HG02981 (cell line): ENCODE data around the gene AMOTL2.

Experiments used
- ATAC-seq: cut with Tn5 transposase; IDR thresholded peaks from one replicate; pipeline ENCODE4 v1.9.1; 2021; ENCODE audit warnings: mild to moderate bottlenecking, moderate library complexity; ENCODE audit not compliant: unreplicated experiment

Gene AMOTL2

DNA sequence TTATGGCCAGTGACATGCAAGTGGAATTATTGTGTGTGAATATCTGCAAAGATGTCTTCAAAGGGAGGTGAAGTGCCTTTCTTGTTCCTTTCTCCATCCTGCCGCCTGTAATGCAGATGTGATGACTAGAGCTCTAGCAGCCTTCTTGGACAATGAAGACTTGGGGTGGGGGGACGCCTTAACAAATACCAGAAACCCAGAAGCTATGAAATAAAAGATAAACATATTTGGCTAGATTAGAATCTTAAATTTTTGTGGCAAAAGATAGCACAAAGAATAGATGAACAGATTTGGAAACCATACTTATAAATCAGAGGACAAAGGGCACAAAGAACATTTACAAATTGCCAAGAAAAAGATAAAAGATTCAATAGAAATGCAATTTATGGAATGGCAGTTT, 56.1 kb downstream of the AMOTL2 start:
- no peak for ATAC-seq

DNA sequence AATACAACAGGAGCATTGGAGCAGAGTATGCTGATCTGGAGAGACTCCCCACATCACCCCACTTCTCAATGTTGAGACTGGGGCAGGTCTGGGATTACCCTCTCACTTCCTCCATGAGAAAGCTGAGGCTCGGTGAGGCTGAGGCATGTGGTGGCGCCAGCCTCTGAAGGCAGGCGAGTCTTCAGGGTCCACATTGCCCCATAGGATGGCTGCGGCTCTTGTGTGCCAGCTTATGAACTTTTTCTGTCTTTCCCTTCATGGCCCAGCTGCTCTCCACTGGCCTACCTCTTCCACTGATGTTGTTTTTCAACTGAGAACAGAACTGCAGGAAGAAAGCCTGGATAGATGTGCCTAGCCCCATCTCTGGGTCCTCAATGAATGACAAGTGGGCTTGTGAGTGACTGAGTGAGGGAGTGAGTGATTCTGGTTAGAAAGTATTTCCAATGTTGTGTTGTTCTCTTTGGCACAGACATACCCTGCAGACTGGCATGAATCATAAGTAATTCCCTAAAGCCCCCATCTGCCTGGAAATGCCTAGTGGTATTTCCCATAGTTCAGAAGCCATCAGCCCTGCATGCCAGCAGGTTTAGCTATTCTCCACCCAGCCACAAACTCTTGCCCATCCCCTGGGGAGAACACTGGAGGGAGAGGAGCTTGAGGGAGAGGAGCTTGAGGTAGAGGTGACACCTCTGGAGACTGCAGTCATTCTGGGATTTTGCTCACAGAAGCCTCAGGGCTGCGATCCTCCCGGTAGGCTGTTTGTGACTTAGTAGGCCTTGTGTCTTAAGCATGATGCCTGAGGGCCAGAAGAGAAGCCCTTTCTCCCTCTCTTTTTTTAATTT, 56.9 kb downstream of the AMOTL2 start:
- no peak for ATAC-seq

DNA sequence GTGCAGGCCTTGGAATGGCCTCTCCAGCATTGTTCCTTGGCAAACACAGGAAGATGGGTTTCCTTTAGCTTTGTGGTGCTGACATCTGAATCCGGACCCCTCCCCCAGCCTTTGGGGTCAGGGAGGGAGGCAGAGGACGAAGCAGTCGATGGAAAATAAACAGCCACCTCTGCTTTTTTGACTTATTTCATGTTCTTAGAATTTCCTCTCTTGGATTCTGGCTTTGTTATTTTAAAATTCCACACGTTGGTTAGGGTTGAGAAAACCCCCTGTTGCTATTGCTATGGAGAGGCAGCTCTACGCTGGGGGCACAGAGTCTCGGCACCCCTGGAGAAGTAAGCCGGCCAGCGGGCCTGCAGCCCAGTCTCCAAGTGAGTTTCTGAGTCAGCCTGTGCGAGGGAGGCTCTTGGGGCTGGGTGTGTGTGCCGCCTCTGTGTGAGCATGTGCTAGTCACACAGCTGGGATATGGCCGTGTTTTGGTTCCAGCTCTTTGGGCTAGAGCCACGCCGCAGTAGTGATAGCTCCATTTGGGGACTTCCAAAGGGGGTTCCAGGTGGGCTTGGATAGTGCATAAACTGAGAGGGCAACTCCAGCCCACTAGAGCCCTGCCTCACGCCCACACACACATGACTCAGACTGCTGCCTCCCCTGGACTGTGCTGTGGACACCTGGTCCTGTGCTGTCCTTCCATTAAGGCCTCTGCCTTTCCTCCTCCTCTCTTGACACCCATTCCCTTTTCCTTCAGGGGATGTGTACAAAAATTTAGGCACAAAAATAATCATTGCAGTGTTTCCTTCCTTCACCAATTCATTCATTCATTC, 58.8 kb downstream of the AMOTL2 start:
- ATAC-seq, result no peak

DNA sequence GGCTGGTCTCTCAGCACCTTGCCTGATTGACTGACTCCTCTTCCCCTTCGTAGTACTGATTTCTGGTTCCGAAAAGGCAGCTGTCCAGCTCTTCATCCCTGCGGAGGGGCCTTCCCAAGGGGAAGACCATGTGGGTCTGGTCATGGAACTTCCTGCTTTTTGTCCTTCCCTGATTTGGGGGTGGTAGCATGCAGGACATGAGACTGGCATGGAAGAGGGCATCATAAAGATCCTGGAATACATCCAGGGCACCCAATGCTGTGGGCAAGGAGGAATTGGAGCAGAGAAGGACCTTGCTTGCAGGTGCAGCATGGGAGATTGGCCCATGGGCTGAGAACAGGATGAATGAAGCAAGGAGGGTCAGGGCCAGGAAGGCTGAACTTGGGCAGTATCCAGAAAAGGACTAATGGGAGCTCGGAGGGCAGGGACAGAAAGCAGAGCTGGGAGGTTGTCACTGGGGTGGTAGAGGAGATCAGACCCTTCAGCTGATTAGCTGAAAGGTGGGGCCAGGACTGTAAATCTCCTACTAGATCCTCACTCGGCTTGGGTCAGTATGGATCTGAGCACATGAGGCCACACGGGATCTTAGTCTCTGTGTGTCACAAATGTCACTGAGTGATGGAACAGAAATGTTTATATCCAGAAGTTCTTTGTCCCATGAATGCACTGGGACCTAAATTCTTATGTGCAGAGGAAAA, 59.5 kb downstream of the AMOTL2 start:
- ATAC-seq, result no peak

- ATAC-seq, result no peak
Measured at GRCh38 chr3:134313847-134314587, 60.2 kb downstream of the AMOTL2 start.

- no peak for ATAC-seq
Measured at GRCh38 chr3:134312873-134313846, 61.1 kb downstream of the AMOTL2 start.

- no peak for ATAC-seq
Measured at GRCh38 chr3:134312072-134312872, 62.0 kb downstream of the AMOTL2 start.

DNA sequence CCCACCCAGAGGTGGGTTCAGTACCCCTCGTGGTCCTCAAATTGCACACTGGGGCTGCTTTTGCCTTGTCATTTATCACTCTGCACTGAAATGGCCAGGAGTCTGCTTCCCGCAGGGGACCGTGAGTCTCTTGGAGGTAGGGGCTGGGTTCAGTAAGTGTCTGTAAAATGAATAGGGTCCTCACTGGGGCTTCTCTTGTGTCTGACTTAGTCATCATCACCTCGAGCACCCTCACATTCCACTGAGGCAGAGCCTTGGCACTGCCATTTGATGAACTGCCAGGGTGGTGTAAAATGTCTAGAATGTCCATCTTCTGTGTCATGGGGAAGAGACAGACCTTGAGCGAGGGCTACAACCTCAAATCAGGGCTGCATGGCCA, 62.6 kb downstream of the AMOTL2 start:
- no peak for ATAC-seq

DNA sequence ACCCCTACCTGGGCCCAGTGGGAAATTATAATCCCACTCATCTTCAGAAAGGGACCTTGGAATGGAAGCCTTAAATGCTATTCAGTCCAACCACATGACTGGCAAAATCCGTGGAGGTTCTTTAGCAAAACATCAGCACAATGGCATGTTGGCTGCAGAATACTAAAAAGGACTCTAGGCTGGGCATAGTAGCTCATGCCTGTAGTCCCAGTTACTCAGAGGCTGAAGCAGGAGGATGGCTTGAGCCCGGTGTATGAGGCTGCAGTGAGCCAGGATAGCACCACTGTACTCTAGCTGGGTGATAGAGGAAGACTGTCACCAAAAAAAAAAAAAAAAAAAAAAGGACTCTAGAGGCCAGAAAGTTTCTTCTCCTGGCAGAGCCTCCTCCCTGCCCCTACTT, 63.0 kb downstream of the AMOTL2 start:
- ATAC-seq, result no peak

- ATAC-seq, result no peak
Measured at GRCh38 chr3:134309987-134310700, 64.1 kb downstream of the AMOTL2 start.

DNA sequence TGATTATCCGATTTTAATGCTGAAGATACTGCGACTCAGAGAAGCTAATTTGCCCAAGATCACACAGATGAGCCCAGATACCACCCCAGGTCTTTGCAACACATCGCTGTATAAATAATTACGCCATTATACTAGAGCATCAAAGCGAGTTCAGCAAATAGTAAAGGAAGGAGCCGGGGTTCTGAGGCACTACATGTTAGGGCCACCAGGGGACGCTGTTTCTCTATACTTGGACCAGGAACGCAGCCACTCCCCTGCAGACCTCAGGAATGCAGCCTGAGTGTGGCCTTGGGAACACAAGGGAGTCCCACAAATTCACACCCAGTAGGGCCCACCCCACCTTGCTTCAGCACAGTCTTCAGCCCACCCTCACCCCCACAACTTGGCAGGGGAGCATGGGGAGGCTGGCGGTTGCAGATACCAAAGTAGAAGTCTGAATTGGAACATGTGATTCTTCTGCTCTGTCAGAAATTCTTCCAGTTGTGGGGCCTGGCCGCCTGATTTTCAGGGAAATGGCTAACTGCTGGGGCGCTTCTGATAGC, 65.8 kb downstream of the AMOTL2 start:
- ATAC-seq, result peak; percentile 75

- no peak for ATAC-seq
Measured at GRCh38 chr3:134307425-134307824, 66.8 kb downstream of the AMOTL2 start.

DNA sequence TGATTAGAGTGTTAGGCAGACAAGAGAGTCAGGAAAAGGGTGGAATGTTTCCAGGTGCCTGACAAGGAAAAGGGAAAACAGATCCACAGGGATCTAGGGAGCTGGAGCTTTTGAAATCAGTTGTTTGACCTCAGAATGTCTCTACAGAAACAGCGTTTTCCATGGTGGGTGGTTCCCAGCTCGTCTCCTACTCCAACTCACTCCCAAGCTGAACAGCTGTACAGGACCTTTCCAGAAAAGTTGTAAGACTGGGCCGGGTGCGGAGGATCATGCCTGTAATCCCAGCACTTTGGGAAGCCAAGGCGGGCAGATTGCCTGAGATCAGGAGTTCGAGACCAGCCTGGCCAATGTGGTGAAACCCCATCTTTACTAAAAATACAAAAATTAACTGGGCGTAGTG, 67.9 kb downstream of the AMOTL2 start:
- ATAC-seq, result no peak
